ENCODE results near the gene DDC. TPM values are rescaled to one million over a fixed set of nuclear protein-coding genes. Genes with fewer than 3 reads are reported as not detected.

The DDC gene
- 1 to 10 TPM in 3 of 7 donors, under 1 TPM in 4; 0.35 to 3.3 (median 0.78) TPM for total RNA-seq
- under 1 TPM; 0.24 to 0.57 TPM for polyA plus RNA-seq
- long read RNA-seq, donor 1 = 0 reads
- long read RNA-seq, donor 2 = 0 reads
- long read RNA-seq, donor 3, partial matches to known transcripts = 0 of 2 reads
- long read RNA-seq, donor 3, other reads (novel, unspliced or antisense) = 0 of 2 reads

- 74 to 79% (median 75%) methylated on average over 8 of the region's 8 CpGs for WGBS, 3 donors
- H3K9me3 ChIP-seq = no peaks in the 10 kb centered on the region
- intact Hi-C loops (cut with DNase I) = no loop called here
- H3K4me3 ChIP-seq = no peak within 1 kb of the TSS
- TF ChIP-seq EP300 (IDR thresholded peaks at IDR 0.05) (no peak), CTCF (IDR thresholded peaks at IDR 0.05) (no peak), POLR2A (IDR thresholded peaks at IDR 0.05) (no peak)
- no peaks in the 10 kb centered on the region for H3K27me3 ChIP-seq
- no peaks in the 10 kb centered on the region for H3K36me3 ChIP-seq
- no peak for DNase-seq
- peaks cover 7% of the 10 kb centered on the region for H3K4me1 ChIP-seq (ENCODE audit: insufficient read depth)
- H3K27ac ChIP-seq = no peak within 1 kb of the TSS
Observed at GRCh38 chr7:50564640-50565558, at the start of gene DDC. TSS of gene DDC (minus strand) at chr7:50565405. CDS start at chr7:50544085, 21,320 bp downstream.

GRCh38 chr7:50613473-50613872 lies 48.3 kb upstream of the DDC start:
- no peak for TF ChIP-seq POLR2A (IDR thresholded peaks at IDR 0.05)
- no peak for TF ChIP-seq EP300 (IDR thresholded peaks at IDR 0.05)
- TF ChIP-seq CTCF (IDR thresholded peaks at IDR 0.05) = no peak
- Histone ChIP-seq H3K9me3 (no peaks in the 10 kb centered on the region), H3K27me3 (no peaks in the 10 kb centered on the region), H3K4me3 (no peak overlapping the region), H3K36me3 (no peaks in the 10 kb centered on the region), H3K27ac (no peak overlapping the region), H3K4me1 (ENCODE audit: insufficient read depth) (no peaks in the 10 kb centered on the region)
- DNase-seq = no peak
- intact Hi-C loops (cut with DNase I) = no loop called here
- 94% methylated on average over 8 of the region's 8 CpGs for WGBS, 3 donors

GRCh38 chr7:50612704-50613103 lies 47.5 kb upstream of the DDC start:
- no peaks in the 10 kb centered on the region for H3K9me3 ChIP-seq
- H3K4me1 ChIP-seq (ENCODE audit: insufficient read depth) = no peaks in the 10 kb centered on the region
- DNase-seq = no peak
- TF ChIP-seq POLR2A (IDR thresholded peaks at IDR 0.05) (no peak), CTCF (IDR thresholded peaks at IDR 0.05) (no peak), EP300 (IDR thresholded peaks at IDR 0.05) (no peak)
- H3K4me3 ChIP-seq = no peak overlapping the region
- WGBS, 3 donors = 92 to 94% (median 94%) methylated on average over 5 of the region's 5 CpGs
- H3K27ac ChIP-seq = no peak overlapping the region
- intact Hi-C loops (cut with DNase I) = no loop called here
- no peaks in the 10 kb centered on the region for H3K27me3 ChIP-seq
- no peaks in the 10 kb centered on the region for H3K36me3 ChIP-seq

- Histone ChIP-seq H3K27ac (no peak overlapping the region), H3K4me1 (ENCODE audit: insufficient read depth) (no peaks in the 10 kb centered on the region), H3K27me3 (no peaks in the 10 kb centered on the region), H3K36me3 (no peaks in the 10 kb centered on the region), H3K4me3 (no peak overlapping the region), H3K9me3 (no peaks in the 10 kb centered on the region)
- DNase-seq = no peak
- TF ChIP-seq CTCF (IDR thresholded peaks at IDR 0.05) = no peak
- no peak for TF ChIP-seq EP300 (IDR thresholded peaks at IDR 0.05)
- TF ChIP-seq POLR2A (IDR thresholded peaks at IDR 0.05) = no peak
- intact Hi-C loops (cut with DNase I) = no loop called here
- 70 to 76% (median 71%) methylated on average over 6 of the region's 6 CpGs for WGBS, 3 donors
Observed at GRCh38 chr7:50610521-50611277, 45.5 kb upstream of the DDC start.

All from ovary (tissue), 10 donors.